Hematopoietic multipotent progenitor cell treated with erythropoietin and hydrocortisone succinate and interleukin-3 and kit ligand, for 15 days (in vitro differentiated cells): ENCODE data around the gene C11orf65.

Source experiments
- DNase-seq: peaks from one replicate; pipeline ENCODE4 v3.0.0-alpha.2; 2015; ENCODE audit warnings: low spot score

C11orf65 gene

GRCh38 chr11:108368134-108368533 lies 99.2 kb downstream of the C11orf65 start:
- DNase-seq, result no peak

DNA sequence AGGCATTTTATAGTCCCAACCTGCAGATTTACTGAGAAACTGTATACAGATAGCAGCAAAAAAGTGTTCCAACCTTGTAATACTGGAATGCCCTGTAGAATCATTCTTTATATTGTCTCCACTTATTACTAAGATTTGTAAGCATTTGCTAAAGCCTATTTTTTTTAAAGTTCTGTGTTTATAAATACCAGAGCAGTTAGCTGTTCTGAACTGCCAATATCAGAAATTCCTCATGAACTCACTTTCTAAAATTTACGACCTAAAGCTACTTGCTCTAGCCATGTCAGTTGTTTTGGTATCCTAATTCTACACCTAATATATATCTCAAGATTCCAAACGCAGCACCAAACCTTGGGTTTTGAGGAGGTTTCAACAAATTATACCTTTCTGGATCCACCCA lies 103.2 kb downstream of the C11orf65 start:
- no peak for DNase-seq

DNA sequence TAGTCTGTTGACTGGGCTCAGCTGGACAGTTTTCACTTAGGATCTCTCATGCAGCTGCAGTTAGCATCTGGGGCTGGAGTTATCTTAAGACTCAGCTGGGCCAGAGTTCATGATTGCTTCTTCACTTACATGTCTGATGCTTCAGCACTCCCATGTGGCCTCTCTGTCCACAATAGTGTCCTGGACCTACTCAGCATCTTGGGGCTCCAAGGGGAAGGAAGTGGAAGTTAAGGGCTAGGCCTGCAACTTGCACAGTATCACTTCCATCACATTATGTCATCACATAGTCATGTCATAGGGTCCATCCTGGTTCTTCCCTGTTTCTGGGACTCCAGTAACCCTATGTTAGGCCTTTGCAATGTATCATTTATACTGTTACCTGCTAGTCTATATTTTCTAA lies 115.9 kb downstream of the C11orf65 start:
- no peak for DNase-seq

- DNase-seq, result no peak
These were observed 120.9 kb downstream of the C11orf65 start for GRCh38 chr11:108346451-108346850.

DNA sequence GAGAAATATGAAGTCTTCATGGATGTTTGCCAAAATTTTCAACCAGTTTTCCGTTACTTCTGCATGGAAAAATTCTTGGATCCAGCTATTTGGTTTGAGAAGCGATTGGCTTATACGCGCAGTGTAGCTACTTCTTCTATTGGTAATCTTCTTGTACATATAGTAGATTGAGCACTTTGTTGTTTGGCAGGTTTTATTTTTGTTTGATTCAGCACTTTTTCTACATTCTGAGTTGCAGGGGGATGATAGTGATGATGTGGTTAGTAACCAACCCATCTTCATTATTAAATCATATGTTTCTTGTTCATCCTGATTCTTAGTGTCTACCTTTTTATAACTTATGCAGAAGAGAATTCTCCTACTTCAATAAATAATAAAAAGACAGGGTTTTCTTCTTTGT lies 121.6 kb downstream of the C11orf65 start:
- no peak for DNase-seq

GRCh38 chr11:108343714-108344113 lies 123.6 kb downstream of the C11orf65 start:
- DNase-seq, result no peak

- no peak for DNase-seq
These were observed 125.7 kb downstream of the C11orf65 start for GRCh38 chr11:108341654-108342053.

GRCh38 chr11:108340973-108341372 lies 126.4 kb downstream of the C11orf65 start:
- no peak for DNase-seq

DNA sequence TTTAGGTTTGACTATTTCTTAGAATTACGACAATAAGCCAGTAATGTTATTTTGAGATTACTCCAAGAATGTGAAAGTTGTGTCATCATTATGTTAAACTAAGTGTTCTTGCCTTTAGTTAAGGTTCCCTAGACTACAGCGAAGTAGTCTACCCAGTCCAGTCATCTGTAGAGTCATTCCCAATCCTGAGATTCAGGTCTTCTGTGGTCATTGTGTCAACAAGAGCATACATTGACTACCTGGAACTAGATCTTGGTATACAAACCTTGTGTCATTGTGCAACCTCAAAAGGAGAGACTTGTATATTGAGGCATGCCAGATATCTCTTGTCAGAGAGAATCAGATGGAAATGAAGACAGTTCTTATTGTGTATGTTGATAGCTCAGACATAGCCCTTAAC lies 128.6 kb downstream of the C11orf65 start:
- no peak for DNase-seq

- no peak for DNase-seq
These were observed 133.9 kb downstream of the C11orf65 start for GRCh38 chr11:108333403-108333899.
